ENCODE data around the gene FNDC3A. TPM values are rescaled to one million over a fixed set of nuclear protein-coding genes. Genes with fewer than 3 reads are reported as not detected.
A peak's percentile ranks its signal among the peaks of the same experiment; 100 is the strongest.

FNDC3A gene
- total RNA-seq, 1 donor from 2014 or later: 48.8 TPM

DNA sequence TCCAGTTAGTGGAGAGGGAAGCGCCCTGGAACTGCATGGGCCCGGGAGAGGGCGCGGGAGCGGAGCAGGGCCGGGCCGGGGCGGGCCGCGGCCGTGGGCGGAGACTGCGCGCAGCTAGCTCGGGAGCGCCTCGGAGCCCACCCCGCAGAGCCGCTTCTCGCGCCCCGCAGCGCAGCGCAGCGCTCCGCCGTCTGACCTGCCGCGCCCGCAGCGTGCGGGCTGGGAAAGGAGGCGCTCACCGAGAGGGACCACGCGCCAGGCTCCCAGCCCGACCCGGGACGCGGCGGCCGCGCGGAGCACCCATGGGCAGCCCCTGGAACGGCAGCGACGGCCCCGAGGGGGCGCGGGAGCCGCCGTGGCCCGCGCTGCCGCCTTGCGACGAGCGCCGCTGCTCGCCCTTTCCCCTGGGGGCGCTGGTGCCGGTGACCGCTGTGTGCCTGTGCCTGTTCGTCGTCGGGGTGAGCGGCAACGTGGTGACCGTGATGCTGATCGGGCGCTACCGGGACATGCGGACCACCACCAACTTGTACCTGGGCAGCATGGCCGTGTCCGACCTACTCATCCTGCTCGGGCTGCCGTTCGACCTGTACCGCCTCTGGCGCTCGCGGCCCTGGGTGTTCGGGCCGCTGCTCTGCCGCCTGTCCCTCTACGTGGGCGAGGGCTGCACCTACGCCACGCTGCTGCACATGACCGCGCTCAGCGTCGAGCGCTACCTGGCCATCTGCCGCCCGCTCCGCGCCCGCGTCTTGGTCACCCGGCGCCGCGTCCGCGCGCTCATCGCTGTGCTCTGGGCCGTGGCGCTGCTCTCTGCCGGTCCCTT is 244.5 kb downstream of the FNDC3A start, which contains the start of gene MLNR:
Gene MLNR (plus strand): TSS at position 303 of the 820 bp plus-strand sequence. CDS start 0 bp downstream, at position 303.
- no peak for DNase-seq

- DNase-seq: no peak
Measured at GRCh38 chr13:49220856-49221589, 245.3 kb downstream of the FNDC3A start.

DNA sequence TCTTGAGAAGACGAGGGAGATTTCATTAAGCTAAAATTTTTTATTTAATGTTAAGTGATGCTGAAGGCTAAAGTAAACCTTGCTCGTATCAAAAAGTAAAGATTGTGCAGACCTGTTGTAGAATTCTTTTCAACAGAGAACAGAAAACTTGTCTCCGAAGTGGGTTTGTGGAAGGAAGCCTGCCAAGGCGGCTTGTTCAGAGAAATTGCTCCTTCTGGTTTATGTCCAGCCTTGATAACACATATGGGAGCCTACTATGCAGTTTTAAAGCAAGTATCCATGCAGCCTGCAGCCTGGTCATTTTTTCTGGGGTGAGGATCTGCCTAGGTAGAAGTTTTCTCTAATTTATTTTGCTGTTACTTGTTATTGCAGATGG is 245.9 kb downstream of the FNDC3A start:
- DNase-seq: no peak

DNA sequence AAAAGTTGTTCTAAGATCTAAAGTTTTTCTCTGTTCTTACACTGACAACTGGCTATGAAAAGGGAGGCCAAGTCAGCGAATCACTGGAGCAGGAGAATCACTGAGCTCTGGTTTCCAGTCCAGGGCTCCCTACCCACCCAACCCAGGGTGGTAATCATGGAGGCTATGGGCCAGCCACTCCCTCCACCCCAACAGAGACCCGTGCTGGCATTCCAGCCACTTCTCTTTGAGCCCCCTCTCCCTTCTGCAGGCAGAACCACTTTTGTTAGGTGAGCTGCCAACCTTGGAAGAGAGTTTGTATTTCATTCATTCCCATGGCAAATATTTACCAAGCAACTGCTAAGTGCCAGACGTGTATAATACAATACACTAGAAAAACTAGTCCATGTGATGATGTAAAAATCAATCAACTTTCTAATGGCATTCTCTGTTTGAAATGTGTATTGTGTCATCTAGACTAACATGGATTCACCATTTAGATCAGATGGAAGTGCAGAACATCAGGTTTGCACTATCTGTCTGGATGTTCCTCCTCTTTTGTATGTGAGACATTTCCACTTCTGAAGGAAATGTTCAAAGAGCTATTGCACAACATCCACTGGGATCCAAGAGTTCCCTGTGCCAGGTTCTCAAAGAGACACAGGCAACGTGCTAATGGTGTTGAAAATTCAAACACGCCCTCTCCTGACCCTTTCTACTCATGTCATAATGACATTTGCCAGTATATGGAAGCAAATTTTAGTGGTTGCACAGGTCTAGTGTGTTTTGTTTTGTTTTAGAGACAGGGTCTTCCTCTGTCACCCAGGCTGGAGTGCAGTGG is 249.7 kb downstream of the FNDC3A start:
- no peak for DNase-seq

DNA sequence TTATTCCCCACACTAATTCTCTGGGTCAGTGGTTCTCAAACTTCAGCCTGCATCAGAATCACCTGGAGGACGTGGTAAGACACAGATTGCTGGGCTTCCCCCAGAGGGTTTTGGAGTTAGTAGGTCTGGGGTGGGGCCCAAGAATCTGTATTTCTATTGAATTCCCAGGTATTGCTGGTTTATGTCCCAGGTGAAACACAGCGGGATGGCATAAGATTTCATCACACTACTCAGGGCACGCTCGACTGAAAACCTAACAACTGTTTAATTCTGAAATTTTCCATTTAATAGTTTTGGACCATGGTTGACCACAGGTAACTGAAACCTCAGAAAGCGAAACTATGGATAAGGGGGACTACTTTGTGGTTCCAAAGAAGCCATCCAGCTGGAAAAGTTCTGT is 250.9 kb downstream of the FNDC3A start:
- DNase-seq: no peak

DNA sequence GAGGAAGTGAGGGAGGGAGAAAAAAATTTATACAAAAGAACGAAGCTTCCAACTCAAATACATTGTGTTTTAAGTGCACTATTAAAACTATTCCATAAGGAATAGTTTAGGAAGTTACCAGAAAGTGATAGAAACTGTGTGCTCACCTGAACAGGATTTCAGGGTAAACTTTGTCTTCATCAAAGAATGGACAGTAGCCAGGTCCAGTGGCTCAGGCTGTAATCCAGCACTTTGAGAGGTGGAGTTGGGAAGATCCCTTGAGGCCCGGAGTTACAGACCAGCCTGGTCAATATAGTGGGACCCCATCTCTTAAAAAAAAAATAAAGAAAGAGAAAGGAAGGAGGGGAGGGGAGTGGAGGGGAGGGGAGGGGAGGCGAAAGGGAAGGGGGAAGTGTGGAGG is 259.0 kb downstream of the FNDC3A start:
- DNase-seq: no peak

DNA sequence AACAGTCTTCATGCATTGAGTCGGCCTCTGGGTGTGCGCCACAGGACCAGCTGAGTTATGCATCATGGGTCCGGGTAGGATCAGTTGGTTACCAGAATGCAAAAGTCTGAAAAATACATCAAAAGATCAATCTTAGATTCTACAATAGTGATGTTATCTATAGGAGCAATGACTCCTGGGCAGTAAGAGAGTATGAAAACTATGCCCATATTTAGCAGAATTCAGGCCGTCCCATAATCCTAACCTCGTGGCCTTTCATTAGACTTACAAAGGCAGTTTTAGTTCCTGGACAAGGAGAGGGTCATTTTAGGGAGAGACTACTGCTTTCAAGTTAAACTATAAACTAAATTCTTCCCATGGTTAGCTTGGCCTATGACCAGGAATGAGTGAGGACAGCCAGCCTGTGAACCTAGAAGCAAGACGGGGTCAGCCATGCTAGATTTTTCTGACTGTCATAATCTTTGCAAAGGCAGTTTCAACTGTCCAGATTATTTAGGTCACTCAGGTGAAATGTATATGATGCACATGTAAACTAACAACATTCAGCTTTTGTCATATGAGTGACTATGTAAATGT is 260.2 kb downstream of the FNDC3A start:
- no peak for DNase-seq

DNA sequence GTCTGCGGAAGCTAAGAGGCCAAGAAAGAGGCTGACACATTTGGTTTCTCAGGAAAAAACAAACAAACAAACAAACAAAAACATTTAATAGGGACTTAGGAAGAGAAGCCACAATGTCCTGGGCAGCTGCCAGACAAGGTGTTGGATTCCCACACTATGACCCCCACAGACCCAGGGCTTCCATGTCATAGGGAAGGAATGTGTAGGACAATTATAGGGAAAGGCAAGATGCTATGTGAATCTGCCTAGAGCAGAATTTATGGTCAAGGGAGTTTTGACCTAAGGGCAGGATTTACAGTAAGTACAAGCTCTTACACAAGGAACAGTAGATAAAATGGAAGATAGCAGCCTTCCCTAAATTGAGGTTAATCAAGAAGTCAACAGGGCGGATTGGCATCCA is 262.9 kb downstream of the FNDC3A start:
- DNase-seq: no peak

DNA sequence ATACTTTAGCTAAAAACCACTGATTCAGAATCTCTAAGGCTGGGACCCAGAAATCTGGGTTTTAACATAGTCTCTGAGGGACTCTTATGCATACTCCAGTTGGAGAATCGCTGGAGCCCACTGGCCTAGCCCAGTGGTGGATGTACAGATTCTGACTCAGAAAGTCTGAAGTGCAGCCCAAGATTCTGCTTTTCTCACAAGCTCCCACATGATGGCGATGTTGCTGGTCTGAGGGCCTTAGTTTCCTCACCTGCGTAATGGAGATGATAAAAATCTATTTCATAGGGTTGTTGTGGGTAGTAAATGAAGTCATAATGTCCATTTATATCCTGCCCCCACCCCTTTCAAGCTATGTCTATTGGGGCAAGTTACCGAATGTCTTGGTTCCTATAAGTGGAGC is 264.3 kb downstream of the FNDC3A start:
- DNase-seq: no peak

- DNase-seq: no peak
Measured at GRCh38 chr13:49241296-49241695, 265.6 kb downstream of the FNDC3A start.

DNA sequence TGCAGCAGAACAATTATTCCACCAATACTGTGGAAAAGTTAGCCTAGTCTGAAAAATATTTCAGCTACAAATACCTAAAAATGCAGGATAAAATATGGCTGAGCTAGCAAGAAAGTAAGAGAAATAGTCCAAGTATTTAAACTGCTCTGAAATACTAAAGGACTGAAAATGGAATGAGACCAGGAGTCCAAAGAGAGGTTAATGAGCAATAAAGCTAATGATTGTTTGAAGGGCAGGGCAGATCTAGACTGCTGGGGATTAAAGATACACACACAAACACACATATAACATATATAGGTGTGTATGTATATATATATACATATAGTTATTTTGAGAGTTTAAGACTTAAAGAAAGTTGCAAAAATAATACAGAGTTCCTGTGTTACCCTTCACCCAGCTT is 269.4 kb downstream of the FNDC3A start:
- no peak for DNase-seq

DNA sequence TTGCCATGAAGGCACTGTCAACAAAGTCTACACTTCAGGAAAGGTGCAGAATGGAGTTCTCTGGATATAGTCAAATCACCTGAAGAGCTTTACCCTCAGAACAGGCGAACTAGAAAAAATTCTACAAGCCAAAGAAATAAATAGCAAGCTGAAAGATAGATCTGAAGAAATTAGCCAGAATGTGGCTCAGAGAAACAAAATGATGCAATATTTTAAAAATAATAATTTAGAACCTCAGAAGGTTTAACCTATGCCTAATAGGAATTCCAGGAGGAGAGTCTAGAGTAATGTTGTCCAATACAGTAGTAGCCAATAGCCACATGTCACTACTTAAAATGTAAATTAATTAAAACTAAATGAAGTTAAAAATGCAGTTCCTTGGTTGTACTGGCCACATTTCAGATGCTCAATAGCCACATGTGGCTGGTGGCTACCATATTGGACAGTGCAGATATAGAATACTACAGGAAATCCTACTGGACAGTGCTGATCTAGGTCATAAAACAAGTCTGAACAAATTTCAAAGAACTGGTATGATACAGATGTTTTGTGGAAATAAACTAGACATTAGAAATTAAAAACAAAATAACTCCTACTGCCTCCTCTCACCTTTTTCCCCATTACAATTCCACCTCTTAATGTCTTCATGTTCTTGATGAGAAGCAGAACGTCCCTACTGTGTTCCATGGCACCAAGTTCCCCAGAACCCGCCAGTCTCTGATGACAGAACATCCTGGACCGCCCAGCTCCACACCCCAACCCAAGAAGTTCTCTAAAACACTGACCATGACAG is 271.3 kb downstream of the FNDC3A start:
- DNase-seq: peak; percentile 47

- peak; percentile 86 for DNase-seq
Measured at GRCh38 chr13:49247643-49248621, 272.2 kb downstream of the FNDC3A start, which contains the start of gene CDADC1. CDADC1 (plus strand) TSS chr13:49247925; CDS start chr13:49248038, 113 bp downstream.

GRCh38 chr13:49248622-49249002 is 272.9 kb downstream of the FNDC3A start:
- no peak for DNase-seq

DNA sequence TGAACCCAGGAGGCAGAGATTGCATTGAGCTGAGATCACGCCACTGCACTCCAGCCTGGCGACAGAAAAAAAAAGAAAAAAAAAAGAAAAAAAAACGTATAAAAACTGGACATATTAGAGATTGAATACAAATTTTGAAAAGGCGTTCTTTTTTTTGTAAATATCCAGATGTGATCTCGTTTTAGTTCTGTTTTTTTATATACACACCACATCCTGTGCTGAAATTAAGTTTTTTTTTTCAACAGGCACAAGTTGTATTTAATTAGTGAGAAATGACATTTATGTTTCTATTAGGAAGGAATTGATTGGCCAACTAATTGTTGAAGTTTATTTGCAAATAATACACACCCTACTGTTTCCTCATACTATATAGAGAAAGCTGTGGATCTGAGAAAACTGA is 275.6 kb downstream of the FNDC3A start:
- no peak for DNase-seq

DNA sequence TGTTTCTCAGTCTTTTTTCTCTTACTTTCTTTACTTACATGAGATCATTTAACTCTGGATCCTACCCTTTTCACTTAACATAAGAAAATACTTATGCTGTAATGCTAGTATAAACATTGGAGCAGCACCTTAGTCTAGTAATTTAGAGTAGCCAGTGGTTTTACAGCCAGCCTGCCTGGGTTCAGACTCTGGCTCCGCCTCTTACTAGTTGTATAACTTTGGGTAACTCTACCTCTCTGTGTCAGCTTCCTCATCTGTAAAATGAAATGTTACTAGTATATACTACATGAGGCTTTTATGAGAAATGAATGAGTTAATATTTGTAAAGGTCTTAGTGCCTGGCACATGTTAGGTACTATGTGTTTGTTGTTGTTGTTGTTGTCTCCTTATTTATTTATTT is 277.6 kb downstream of the FNDC3A start:
- no peak for DNase-seq

DNA sequence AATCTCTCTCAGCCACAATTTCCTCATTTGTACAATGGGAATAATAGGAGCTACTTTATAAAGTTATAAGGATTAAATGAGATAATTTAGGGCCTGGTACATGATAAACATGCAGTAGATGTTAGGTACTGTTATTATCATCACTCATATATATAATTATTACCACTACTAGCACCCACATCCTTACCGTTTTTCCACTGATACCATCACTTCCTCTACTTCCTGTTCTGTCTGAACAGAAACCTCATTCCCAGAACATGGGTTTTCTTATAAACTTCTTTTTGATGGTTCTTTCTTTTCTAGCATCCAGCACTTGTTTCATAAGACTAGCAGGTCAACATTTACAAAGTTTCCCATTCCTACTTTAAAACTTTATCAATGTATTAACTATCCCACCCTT is 278.3 kb downstream of the FNDC3A start:
- DNase-seq: no peak

- no peak for DNase-seq
Measured at GRCh38 chr13:49256841-49257240, 281.1 kb downstream of the FNDC3A start.

- DNase-seq: no peak
Measured at GRCh38 chr13:49258089-49258796, 282.5 kb downstream of the FNDC3A start.

Measured in skin of body (tissue), 2 donors.